HG03575 (cell line): ENCODE measurements around the gene PCGF1.

Source experiments
- ATAC-seq: cut with Tn5 transposase; IDR thresholded peaks from one replicate; pipeline ENCODE4 v1.9.1; 2021; ENCODE audit not compliant: unreplicated experiment, insufficient number of reproducible peaks, low FRiP score; ENCODE audit errors: extremely low read depth

Gene PCGF1

GRCh38 chr2:74524005-74524404 is 16.5 kb upstream of the PCGF1 start:
- ATAC-seq: no peak

GRCh38 chr2:74522516-74522915 is 15.0 kb upstream of the PCGF1 start:
- no peak for ATAC-seq

GRCh38 chr2:74516650-74517049 is 9.2 kb upstream of the PCGF1 start:
- ATAC-seq: no peak

GRCh38 chr2:74515981-74516633 is 8.6 kb upstream of the PCGF1 start:
- ATAC-seq: no peak

- no peak for ATAC-seq
Observed at GRCh38 chr2:74515271-74515980, 7.9 kb upstream of the PCGF1 start.

- ATAC-seq: no peak
Observed at GRCh38 chr2:74514368-74515270, 7.1 kb upstream of the PCGF1 start, which contains the start of gene TLX2. TLX2 (plus strand) TSS chr2:74514450; CDS start chr2:74514807, 357 bp downstream.

- no peak for ATAC-seq
Observed at GRCh38 chr2:74513605-74514367, 6.3 kb upstream of the PCGF1 start.

GRCh38 chr2:74512744-74513604 is 5.5 kb upstream of the PCGF1 start:
- ATAC-seq: no peak

- ATAC-seq: no peak
Observed at GRCh38 chr2:74511104-74511989, 3.9 kb upstream of the PCGF1 start.

GRCh38 chr2:74510272-74510671 is 2.8 kb upstream of the PCGF1 start:
- ATAC-seq: no peak

- ATAC-seq: no peak
Observed at GRCh38 chr2:74507926-74508520, 528 bp upstream of the PCGF1 start.

- no peak for ATAC-seq
Observed at GRCh38 chr2:74505448-74506246, 1.8 kb downstream of the PCGF1 start.

GRCh38 chr2:74504591-74504990 is 2.9 kb downstream of the PCGF1 start:
- ATAC-seq: no peak

GRCh38 chr2:74503506-74504475 is 3.7 kb downstream of the PCGF1 start:
- ATAC-seq: no peak
